ENCODE data around the gene NQO2. TPM values are rescaled to one million over a fixed set of nuclear protein-coding genes. Genes with fewer than 3 reads are reported as not detected.

The NQO2 gene
- polyA plus RNA-seq, 1 experiment, result 34.3 TPM

- H3K9me3 ChIP-seq (ENCODE audit: control insufficient read depth, insufficient read depth, low read length), result no peaks in the 10 kb centered on the region; the same call in 1 of the 2 replicates
- ChIA-PET POLR2A (no interaction called here), CTCF (no interaction called here)
- TF ChIP-seq CTCF (IDR thresholded peaks at IDR 0.05; ENCODE audit: low read depth, low read length), result no peak
- no peak for DNase-seq (ENCODE audit: low read depth, low spot score)
- H3K27ac ChIP-seq (ENCODE audit: low read depth, low read length), result no peak overlapping the region
- peaks cover 28% of the 10 kb centered on the region for H3K27me3 ChIP-seq (ENCODE audit: control insufficient read depth, insufficient read depth, low read length)
- H3K4me3 ChIP-seq (ENCODE audit: low read depth, low read length), result no peak overlapping the region
Measured at GRCh38 chr6:3035397-3035796, 35.7 kb downstream of the NQO2 start.

GRCh38 chr6:3036861-3037637, 37.4 kb downstream of the NQO2 start:
- TF ChIP-seq CTCF (IDR thresholded peaks at IDR 0.05; ENCODE audit: low read depth, low read length), result no peak
- ChIA-PET POLR2A (no interaction called here), CTCF (interaction anchor here (0.6 kb wide), 1 partner anchor 65 kb away, joined by 3 read pairs; no protein-coding TSS in a partner anchor)
- no peak overlapping the region for H3K27ac ChIP-seq (ENCODE audit: low read depth, low read length)
- peaks cover 29% of the 10 kb centered on the region for H3K27me3 ChIP-seq (ENCODE audit: control insufficient read depth, insufficient read depth, low read length)
- H3K9me3 ChIP-seq (ENCODE audit: control insufficient read depth, insufficient read depth, low read length), result no peaks in the 10 kb centered on the region; the same call in 1 of the 2 replicates
- no peak for DNase-seq (ENCODE audit: low read depth, low spot score)
- no peak overlapping the region for H3K4me3 ChIP-seq (ENCODE audit: low read depth, low read length)

- Histone ChIP-seq H3K27me3 (ENCODE audit: control insufficient read depth, insufficient read depth, low read length) (peaks cover 26% of the 10 kb centered on the region), H3K9me3 (ENCODE audit: control insufficient read depth, insufficient read depth, low read length) (no peaks in the 10 kb centered on the region; the same call in 1 of the 2 replicates), H3K4me3 (ENCODE audit: low read depth, low read length) (no peak overlapping the region), H3K27ac (ENCODE audit: low read depth, low read length) (no peak overlapping the region)
- ChIA-PET POLR2A (no interaction called here), CTCF (interaction anchor here (1.0 to 2.0 kb wide), 3 partner anchors 36 to 86 kb away, joined by 3 to 8 read pairs (median 5); partner anchors contain the start of gene NQO2)
- no peak for DNase-seq (ENCODE audit: low read depth, low spot score)
- no peak for TF ChIP-seq CTCF (IDR thresholded peaks at IDR 0.05; ENCODE audit: low read depth, low read length)
Measured at GRCh38 chr6:3037638-3038365, 38.1 kb downstream of the NQO2 start.

GRCh38 chr6:3039384-3039783, 39.7 kb downstream of the NQO2 start:
- H3K27me3 ChIP-seq (ENCODE audit: control insufficient read depth, insufficient read depth, low read length), result peaks cover 23% of the 10 kb centered on the region
- ChIA-PET CTCF (interaction anchor here (0.7 to 2.0 kb wide), 3 partner anchors 37 to 118 kb away, joined by 3 to 8 read pairs (median 5); partner anchors contain the start of gene TUBB2A), POLR2A (no interaction called here)
- no peak for DNase-seq (ENCODE audit: low read depth, low spot score)
- H3K9me3 ChIP-seq (ENCODE audit: control insufficient read depth, insufficient read depth, low read length), result no peaks in the 10 kb centered on the region; the same call in 1 of the 2 replicates
- TF ChIP-seq CTCF (IDR thresholded peaks at IDR 0.05; ENCODE audit: low read depth, low read length), result no peak
- H3K4me3 ChIP-seq (ENCODE audit: low read depth, low read length), result no peak overlapping the region
- H3K27ac ChIP-seq (ENCODE audit: low read depth, low read length), result no peak overlapping the region

GRCh38 chr6:3041147-3041546, 41.5 kb downstream of the NQO2 start:
- H3K4me3 ChIP-seq (ENCODE audit: low read depth, low read length), result no peak overlapping the region
- no peak for DNase-seq (ENCODE audit: low read depth, low spot score)
- TF ChIP-seq CTCF (IDR thresholded peaks at IDR 0.05; ENCODE audit: low read depth, low read length), result no peak
- H3K9me3 ChIP-seq (ENCODE audit: control insufficient read depth, insufficient read depth, low read length), result no peaks in the 10 kb centered on the region
- ChIA-PET CTCF (no interaction called here), POLR2A (no interaction called here)
- H3K27ac ChIP-seq (ENCODE audit: low read depth, low read length), result no peak overlapping the region
- H3K27me3 ChIP-seq (ENCODE audit: control insufficient read depth, insufficient read depth, low read length), result peaks cover 24% of the 10 kb centered on the region
